HEK293 (cell line): Measurements from ENCODE around the gene CPE.

ENCODE experiments used
- CTCF ChIA-PET: fragments of 350-600 bp; formaldehyde crosslinking; extraction: SDS; loops from one replicate; lab custom pipeline; 2021; ENCODE audit warnings: antibody characterized with exemption; lab: Yijun Ruan, JAX
- POLR2A ChIA-PET: fragments of 300-600 bp; formaldehyde crosslinking; extraction: SDS; loops from one replicate; lab custom pipeline; 2020; ENCODE audit warnings: antibody characterized with exemption, inconsistent platforms; lab: Yijun Ruan, JAX
- H3K27ac ChIP-seq: fragments of 200-500 bp; sonication (Bioruptor generic); 2 replicates; pipeline ENCODE4 v1.5.1; 2014; ENCODE audit warnings: low read depth, low read length, control low read depth, inconsistent platforms; ENCODE audit errors: extremely low read depth
- H3K36me3 ChIP-seq, 2 experiments: fragments of 200-500 bp in 1 of 2; sonication (Bioruptor generic) in 1 of 2; 1 replicate in 1 of 2; 2 replicates in 1 of 2; pipeline ENCODE4 v1.5.1; 2014 to 2017; ENCODE audit warnings: inconsistent platforms in 2 of 2, low read length in 2 of 2; ENCODE audit not compliant: control insufficient read depth in 2 of 2, insufficient read depth in 1 of 2
- H3K4me1 ChIP-seq: fragments of 200-500 bp; sonication (Bioruptor generic); 2 replicates; pipeline ENCODE4 v1.5.1; 2014; ENCODE audit warnings: mild to moderate bottlenecking, low read length, inconsistent platforms; ENCODE audit not compliant: control insufficient read depth, insufficient read depth
- H3K4me3 ChIP-seq: 2 replicates; pipeline ENCODE4 v1.5.1; 2011; ENCODE audit warnings: low read depth, mild to moderate bottlenecking, control low read depth, low read length, moderate library complexity
- H3K9me3 ChIP-seq: fragments of 200-500 bp; sonication (Bioruptor generic); 2 replicates; pipeline ENCODE4 v1.5.1; 2014; ENCODE audit warnings: low read depth, low read length, inconsistent platforms; ENCODE audit not compliant: control insufficient read depth, insufficient read depth
- FEZF1 ChIP-seq: fragments of 450-650 bp; formaldehyde crosslinking; IDR thresholded peaks from 2 replicates; pipeline ENCODE4 v1.5.1; 2016; ENCODE audit warnings: missing biosample characterization, missing genetic modification characterization
- GLIS2 ChIP-seq: fragments of 450-650 bp; formaldehyde crosslinking; IDR thresholded peaks from 2 replicates; pipeline ENCODE4 v1.5.1; 2016; ENCODE audit warnings: missing biosample characterization, missing genetic modification characterization
- HOXA7 ChIP-seq: sonication (generic); formaldehyde crosslinking; IDR thresholded peaks from 2 replicates; pipeline ENCODE4 v1.8.1; 2022; ENCODE audit warnings: missing genetic modification reagents, borderline replicate concordance
- MEIS1 ChIP-seq: sonication (generic); formaldehyde crosslinking; IDR thresholded peaks from 2 replicates; pipeline ENCODE4 v1.8.1; 2022; ENCODE audit warnings: missing genetic modification reagents, mild to moderate bottlenecking, borderline replicate concordance
- REPIN1 ChIP-seq: fragments of 450-650 bp; formaldehyde crosslinking; IDR thresholded peaks from 2 replicates; pipeline ENCODE4 v1.5.1; 2017; ENCODE audit warnings: missing biosample characterization, missing genetic modification characterization, low read depth
- SP3 ChIP-seq: fragments of 450-650 bp; formaldehyde crosslinking; IDR thresholded peaks from 2 replicates; pipeline ENCODE4 v1.5.1; 2016; ENCODE audit warnings: missing biosample characterization, missing genetic modification characterization
- SP7 ChIP-seq: fragments of 450-650 bp; formaldehyde crosslinking; IDR thresholded peaks from 2 replicates; pipeline ENCODE4 v1.5.1; 2016; ENCODE audit warnings: missing biosample characterization, missing genetic modification characterization
- TCF7L2 ChIP-seq: IDR thresholded peaks from 2 replicates; pipeline ENCODE4 v1.6.1; 2011; ENCODE audit warnings: low read depth, mild to moderate bottlenecking, inconsistent platforms, low read length, moderate library complexity, borderline replicate concordance
- ZBTB7A ChIP-seq: fragments of 450-650 bp; formaldehyde crosslinking; IDR thresholded peaks from 2 replicates; pipeline ENCODE4 v1.5.1; 2016; ENCODE audit warnings: low read depth, missing biosample characterization, missing genetic modification characterization
- ZNF19 ChIP-seq: fragments of 450-650 bp; formaldehyde crosslinking; IDR thresholded peaks from 2 replicates; pipeline ENCODE4; 2016; ENCODE audit warnings: missing biosample characterization, missing genetic modification characterization, low read depth
- ZNF202 ChIP-seq: fragments of 450-650 bp; formaldehyde crosslinking; IDR thresholded peaks from 2 replicates; pipeline ENCODE4 v1.5.1; 2016; ENCODE audit warnings: missing biosample characterization, missing genetic modification characterization, borderline replicate concordance
- ZNF221 ChIP-seq: fragments of 450-650 bp; formaldehyde crosslinking; IDR thresholded peaks from 2 replicates; pipeline ENCODE4 v1.5.1; 2017; ENCODE audit warnings: missing biosample characterization, missing genetic modification characterization, borderline replicate concordance
- ZNF223 ChIP-seq: fragments of 450-650 bp; formaldehyde crosslinking; IDR thresholded peaks from 2 replicates; pipeline ENCODE4 v1.5.1; 2016; ENCODE audit warnings: missing biosample characterization, missing genetic modification characterization
- ZNF302 ChIP-seq: fragments of 450-650 bp; formaldehyde crosslinking; IDR thresholded peaks from 2 replicates; pipeline ENCODE4 v1.5.1; 2016; ENCODE audit warnings: missing biosample characterization, missing genetic modification characterization, low read depth
- ZNF341 ChIP-seq: fragments of 450-650 bp; formaldehyde crosslinking; IDR thresholded peaks from 2 replicates; pipeline ENCODE4; 2016; ENCODE audit warnings: low read depth, missing biosample characterization, missing genetic modification characterization
- ZNF354C ChIP-seq: fragments of 450-650 bp; formaldehyde crosslinking; IDR thresholded peaks from 2 replicates; pipeline ENCODE4 v1.5.1; 2016; ENCODE audit warnings: missing biosample characterization, missing genetic modification characterization, low read depth, borderline replicate concordance
- ZNF548 ChIP-seq: fragments of 450-650 bp; formaldehyde crosslinking; IDR thresholded peaks from 2 replicates; pipeline ENCODE4 v1.5.1; 2016; ENCODE audit warnings: missing biosample characterization, missing genetic modification characterization
- ZNF658 ChIP-seq: fragments of 450-650 bp; formaldehyde crosslinking; IDR thresholded peaks from 2 replicates; pipeline ENCODE4; 2016; ENCODE audit warnings: missing biosample characterization, missing genetic modification characterization
- TF ChIP-seq, protein P1 (sequence below): fragments of 450-650 bp; formaldehyde crosslinking; IDR thresholded peaks from 2 replicates; pipeline ENCODE4 v1.5.1; 2017; ENCODE audit warnings: missing biosample characterization, missing genetic modification characterization
- TF ChIP-seq, protein P2 (sequence below): fragments of 450-650 bp; formaldehyde crosslinking; IDR thresholded peaks from 2 replicates; pipeline ENCODE4 v1.5.1; 2016; ENCODE audit warnings: missing biosample characterization, missing genetic modification characterization
- TF ChIP-seq, protein P3 (sequence below): fragments of 450-650 bp; formaldehyde crosslinking; IDR thresholded peaks from 2 replicates; pipeline ENCODE4 v1.5.1; 2016; ENCODE audit warnings: missing biosample characterization, missing genetic modification characterization
- TF ChIP-seq, protein P4 (sequence below): fragments of 450-650 bp; formaldehyde crosslinking; IDR thresholded peaks from 2 replicates; pipeline ENCODE4 v1.5.1; 2017; ENCODE audit warnings: missing biosample characterization, missing genetic modification characterization

CPE gene

DNA sequence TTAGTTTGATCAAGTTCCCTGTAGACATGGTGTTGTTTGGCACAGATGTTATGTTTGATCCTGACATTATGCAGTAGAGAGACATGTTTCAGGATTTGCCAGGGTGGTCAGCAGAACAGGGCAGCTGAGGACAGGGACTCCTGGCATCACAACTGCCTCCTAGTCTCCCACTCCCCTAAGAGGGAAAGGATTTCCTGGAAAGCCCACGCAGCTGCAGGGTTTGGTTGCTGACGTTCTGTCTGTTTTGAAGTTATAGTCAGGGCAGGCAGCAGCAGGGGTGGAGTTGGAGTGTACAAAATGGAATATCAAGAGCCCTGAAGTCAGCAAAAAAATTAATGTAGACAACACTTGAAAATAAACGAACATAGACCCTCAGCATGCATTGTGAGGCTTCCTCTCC is 125.4 kb downstream of the CPE start (continued):
- TF ChIP-seq, protein P1, sequence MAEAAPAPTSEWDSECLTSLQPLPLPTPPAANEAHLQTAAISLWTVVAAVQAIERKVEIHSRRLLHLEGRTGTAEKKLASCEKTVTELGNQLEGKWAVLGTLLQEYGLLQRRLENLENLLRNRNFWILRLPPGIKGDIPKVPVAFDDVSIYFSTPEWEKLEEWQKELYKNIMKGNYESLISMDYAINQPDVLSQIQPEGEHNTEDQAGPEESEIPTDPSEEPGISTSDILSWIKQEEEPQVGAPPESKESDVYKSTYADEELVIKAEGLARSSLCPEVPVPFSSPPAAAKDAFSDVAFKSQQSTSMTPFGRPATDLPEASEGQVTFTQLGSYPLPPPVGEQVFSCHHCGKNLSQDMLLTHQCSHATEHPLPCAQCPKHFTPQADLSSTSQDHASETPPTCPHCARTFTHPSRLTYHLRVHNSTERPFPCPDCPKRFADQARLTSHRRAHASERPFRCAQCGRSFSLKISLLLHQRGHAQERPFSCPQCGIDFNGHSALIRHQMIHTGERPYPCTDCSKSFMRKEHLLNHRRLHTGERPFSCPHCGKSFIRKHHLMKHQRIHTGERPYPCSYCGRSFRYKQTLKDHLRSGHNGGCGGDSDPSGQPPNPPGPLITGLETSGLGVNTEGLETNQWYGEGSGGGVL (tag by site-specific recombination): no peak
- TF ChIP-seq TCF7L2: no peak
- no peak for TF ChIP-seq ZNF221 (tag by site-specific recombination)
- no peak for TF ChIP-seq MEIS1 (CRISPR knock-in tag)

DNA sequence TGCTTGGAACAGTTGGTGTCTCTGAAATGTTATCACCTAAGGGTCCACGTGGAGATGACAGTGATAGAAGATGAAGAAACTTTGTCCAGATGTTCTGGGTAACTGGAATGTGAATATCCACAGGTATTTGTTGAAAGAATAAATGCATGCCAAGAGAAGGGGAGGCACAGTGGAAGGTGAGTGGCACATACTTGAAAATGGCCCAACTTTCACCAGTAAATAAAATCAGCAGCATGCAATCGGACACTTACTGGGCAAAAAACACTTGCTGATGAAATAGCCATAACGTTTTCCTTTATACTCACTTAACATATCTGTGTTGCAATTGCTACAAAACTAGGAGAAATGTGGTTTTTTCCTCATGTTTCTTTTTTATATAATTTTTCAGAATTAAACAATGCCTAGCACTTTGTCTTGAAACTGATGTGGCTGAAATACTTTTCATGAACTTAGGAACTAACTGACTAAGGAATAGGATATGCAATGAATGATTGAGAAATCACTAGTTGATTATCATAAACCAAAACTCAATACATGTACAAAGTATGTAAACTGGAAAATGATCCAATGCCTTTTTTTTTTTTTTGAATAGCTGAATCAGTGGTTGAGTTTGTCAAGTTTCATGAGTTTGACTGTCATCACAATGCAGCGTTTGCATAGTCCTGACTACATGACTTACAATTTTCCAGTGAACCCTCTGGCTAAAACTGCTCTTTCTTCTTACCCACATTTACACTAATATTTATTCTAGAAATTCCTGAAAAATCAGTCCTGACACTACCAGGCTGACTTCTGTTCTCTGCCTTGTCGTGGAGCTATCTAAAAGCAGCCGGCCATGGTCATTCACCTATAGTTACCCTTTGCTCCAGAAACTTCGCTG is 127.4 kb downstream of the CPE start:
- POLR2A ChIA-PET: interaction anchor here (1.3 kb wide), 1 partner anchor 9 kb away, joined by 3 read pairs; no protein-coding TSS in a partner anchor
- no peaks in the 10 kb centered on the region for H3K9me3 ChIP-seq

More for the DNA sequence above, 127.4 kb downstream of the CPE start:
- CTCF ChIA-PET: interaction anchor here (0.7 to 0.8 kb wide), 2 partner anchors 13 to 529 kb away, joined by 3 read pairs; no protein-coding TSS in a partner anchor
- Histone ChIP-seq H3K4me1 (no peaks in the 10 kb centered on the region), H3K27ac (no peak overlapping the region), H3K4me3 (no peak overlapping the region), H3K36me3 (no peaks in the 10 kb centered on the region)
- TF ChIP-seq, protein P2, sequence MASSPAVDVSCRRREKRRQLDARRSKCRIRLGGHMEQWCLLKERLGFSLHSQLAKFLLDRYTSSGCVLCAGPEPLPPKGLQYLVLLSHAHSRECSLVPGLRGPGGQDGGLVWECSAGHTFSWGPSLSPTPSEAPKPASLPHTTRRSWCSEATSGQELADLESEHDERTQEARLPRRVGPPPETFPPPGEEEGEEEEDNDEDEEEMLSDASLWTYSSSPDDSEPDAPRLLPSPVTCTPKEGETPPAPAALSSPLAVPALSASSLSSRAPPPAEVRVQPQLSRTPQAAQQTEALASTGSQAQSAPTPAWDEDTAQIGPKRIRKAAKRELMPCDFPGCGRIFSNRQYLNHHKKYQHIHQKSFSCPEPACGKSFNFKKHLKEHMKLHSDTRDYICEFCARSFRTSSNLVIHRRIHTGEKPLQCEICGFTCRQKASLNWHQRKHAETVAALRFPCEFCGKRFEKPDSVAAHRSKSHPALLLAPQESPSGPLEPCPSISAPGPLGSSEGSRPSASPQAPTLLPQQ: no peak
- TF ChIP-seq ZNF221 (tag by site-specific recombination): no peak
- no peak for TF ChIP-seq HOXA7 (CRISPR knock-in tag)
- TF ChIP-seq, protein P3, sequence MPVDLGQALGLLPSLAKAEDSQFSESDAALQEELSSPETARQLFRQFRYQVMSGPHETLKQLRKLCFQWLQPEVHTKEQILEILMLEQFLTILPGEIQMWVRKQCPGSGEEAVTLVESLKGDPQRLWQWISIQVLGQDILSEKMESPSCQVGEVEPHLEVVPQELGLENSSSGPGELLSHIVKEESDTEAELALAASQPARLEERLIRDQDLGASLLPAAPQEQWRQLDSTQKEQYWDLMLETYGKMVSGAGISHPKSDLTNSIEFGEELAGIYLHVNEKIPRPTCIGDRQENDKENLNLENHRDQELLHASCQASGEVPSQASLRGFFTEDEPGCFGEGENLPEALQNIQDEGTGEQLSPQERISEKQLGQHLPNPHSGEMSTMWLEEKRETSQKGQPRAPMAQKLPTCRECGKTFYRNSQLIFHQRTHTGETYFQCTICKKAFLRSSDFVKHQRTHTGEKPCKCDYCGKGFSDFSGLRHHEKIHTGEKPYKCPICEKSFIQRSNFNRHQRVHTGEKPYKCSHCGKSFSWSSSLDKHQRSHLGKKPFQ (tag by site-specific recombination): no peak
- TF ChIP-seq ZNF658 (tag by site-specific recombination): no peak
- TF ChIP-seq ZNF548: no peak
- no peak for TF ChIP-seq FEZF1
- no peak for TF ChIP-seq ZNF202
- no peak for TF ChIP-seq SP7 (tag by site-specific recombination)
- TF ChIP-seq ZNF354C (tag by site-specific recombination): no peak
- no peak for TF ChIP-seq ZBTB7A
- TF ChIP-seq, protein P4, sequence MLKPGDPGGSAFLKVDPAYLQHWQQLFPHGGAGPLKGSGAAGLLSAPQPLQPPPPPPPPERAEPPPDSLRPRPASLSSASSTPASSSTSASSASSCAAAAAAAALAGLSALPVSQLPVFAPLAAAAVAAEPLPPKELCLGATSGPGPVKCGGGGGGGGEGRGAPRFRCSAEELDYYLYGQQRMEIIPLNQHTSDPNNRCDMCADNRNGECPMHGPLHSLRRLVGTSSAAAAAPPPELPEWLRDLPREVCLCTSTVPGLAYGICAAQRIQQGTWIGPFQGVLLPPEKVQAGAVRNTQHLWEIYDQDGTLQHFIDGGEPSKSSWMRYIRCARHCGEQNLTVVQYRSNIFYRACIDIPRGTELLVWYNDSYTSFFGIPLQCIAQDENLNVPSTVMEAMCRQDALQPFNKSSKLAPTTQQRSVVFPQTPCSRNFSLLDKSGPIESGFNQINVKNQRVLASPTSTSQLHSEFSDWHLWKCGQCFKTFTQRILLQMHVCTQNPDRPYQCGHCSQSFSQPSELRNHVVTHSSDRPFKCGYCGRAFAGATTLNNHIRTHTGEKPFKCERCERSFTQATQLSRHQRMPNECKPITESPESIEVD (tag by site-specific recombination): no peak
- TF ChIP-seq REPIN1 (tag by site-specific recombination): no peak
- TF ChIP-seq ZNF223 (tag by site-specific recombination): no peak
- no peak for TF ChIP-seq ZNF302
- no peak for TF ChIP-seq ZNF19 (tag by site-specific recombination)
- no peak for TF ChIP-seq SP3
- TF ChIP-seq GLIS2 (tag by site-specific recombination): no peak
- no peak for TF ChIP-seq ZNF341 (tag by site-specific recombination)
